ENCODE data around the gene LGR4. TPM values are rescaled to one million over a fixed set of nuclear protein-coding genes. Genes with fewer than 3 reads are reported as not detected.

The LGR4 gene
- total and polyA plus RNA-seq, 10 of the 15 experiments (the other 5 are each of a cell fraction or from before 2014, with no cell fraction given), result under 0.01 to 0.64 (median 0.04) TPM; not detected in 5

DNA sequence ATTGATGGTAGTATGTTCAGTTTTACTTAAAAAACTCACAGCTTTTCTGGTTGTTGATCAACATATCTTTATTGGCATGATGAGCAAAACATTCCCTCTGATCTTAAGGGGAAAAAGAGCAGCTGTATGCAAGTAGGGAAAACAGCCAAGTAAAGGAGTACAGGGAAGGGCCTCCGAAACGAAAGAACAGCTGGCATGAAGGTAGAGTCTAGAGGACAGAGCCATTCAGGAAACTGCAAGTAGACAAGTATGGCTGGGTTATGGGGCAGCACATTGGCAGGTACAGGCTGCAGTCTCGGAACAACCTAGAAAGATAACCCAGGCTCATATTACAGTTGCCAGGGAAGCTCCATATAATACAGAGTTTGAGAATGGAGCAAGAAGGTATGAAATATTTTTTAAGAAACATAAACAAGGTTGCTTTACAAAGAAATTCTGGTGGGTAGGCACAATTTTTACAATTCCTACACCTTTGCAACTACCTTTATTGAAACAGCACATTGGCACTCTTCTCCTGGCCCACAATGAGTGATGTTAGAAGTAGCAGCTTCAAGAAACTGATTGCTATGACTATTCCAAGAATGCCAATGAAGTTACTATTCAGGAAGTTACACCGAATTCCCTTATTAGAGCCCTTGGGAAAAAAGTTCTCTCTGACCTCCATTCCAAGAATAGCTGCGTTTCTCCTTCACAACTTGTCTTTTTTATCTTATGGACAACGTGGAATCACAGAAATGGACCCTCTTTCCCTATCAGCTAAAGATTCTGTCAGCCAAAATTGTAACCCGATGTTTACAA, 45.2 kb downstream of the LGR4 start:
- Histone ChIP-seq H3K4me2 (ENCODE audit: control insufficient read depth, insufficient read depth) (no peak overlapping the region), H2AFZ (ENCODE audit: control insufficient read depth, low read depth, low read length) (no peak overlapping the region), H3K4me1 (ENCODE audit: control insufficient read depth, insufficient read depth, low read length) (no peaks in the 10 kb centered on the region), H3K27me3 (replicated peaks in 1 of 2; ENCODE audit: control insufficient read depth in 2 of 2, insufficient read depth in 2 of 2, low read length in 1 of 2) (no peaks in the 10 kb centered on the region), H3K4me3 (no peak overlapping the region), H4K20me1 (ENCODE audit: control insufficient read depth, insufficient read depth) (no peaks in the 10 kb centered on the region), H3K79me2 (ENCODE audit: control insufficient read depth, insufficient read depth, low read length) (no peaks in the 10 kb centered on the region), H3K9me3 (replicated peaks; ENCODE audit: control insufficient read depth, insufficient read depth, low read length) (no peaks in the 10 kb centered on the region), H3K36me3 (ENCODE audit: control insufficient read depth in 2 of 2, insufficient read depth in 2 of 2, low read length in 1 of 2) (no peaks in the 10 kb centered on the region), H3K27ac (ENCODE audit: control insufficient read depth, insufficient read depth) (no peak overlapping the region), H3K9ac (ENCODE audit: control insufficient read depth, insufficient read depth, low read length) (no peak overlapping the region)
- CTCF ChIA-PET, result interaction anchor here (0.6 to 1.2 kb wide), 4 partner anchors 27 to 243 kb away, joined by 3 read pairs; no protein-coding TSS in a partner anchor
- SMC1A ChIA-PET (ENCODE audit: uncharacterized antibody, unreplicated experiment), result interaction anchor here (1.3 kb wide), 1 partner anchor 13 kb away, joined by 6 read pairs; no protein-coding TSS in a partner anchor
- RAD21 ChIA-PET (ENCODE audit: unreplicated experiment), result no interaction called here
- WGBS (ENCODE audit: insufficient coverage, insufficient replicate concordance, low lambda C conversion rate, missing lambda C conversion rate), result 35% methylated on average over 7 of the region's 7 CpGs
- TF ChIP-seq CHD4 (IDR thresholded peaks at IDR 0.05) (no peak), NR2C1 (IDR thresholded peaks at IDR 0.05) (no peak), MTA2 (IDR thresholded peaks at IDR 0.05; ENCODE audit: low read depth) (no peak), SIX5 (IDR thresholded peaks at IDR 0.05; ENCODE audit: low read depth, low read length, severe bottlenecking) (no peak), TCF3 (IDR thresholded peaks at IDR 0.05; ENCODE audit: borderline replicate concordance, insufficient read depth, low read depth, low read length) (no peak), PAX5 (IDR thresholded peaks at IDR 0.05; ENCODE audit: borderline replicate concordance, low read depth, low read length) (no peak), SMARCA5 (IDR thresholded peaks at IDR 0.05) (no peak), TARDBP (IDR thresholded peaks at IDR 0.05; ENCODE audit: borderline replicate concordance) (no peak), FOXK2 (IDR thresholded peaks at IDR 0.05) (no peak), FOS (IDR thresholded peaks at IDR 0.05; ENCODE audit: borderline replicate concordance, extremely low read depth, insufficient read length) (no peak), EP300 (IDR thresholded peaks at IDR 0.05; ENCODE audit: borderline replicate concordance in 1 of 2, control insufficient read depth in 1 of 2, low read depth in 2 of 2, low read length in 2 of 2) (no peak), ZSCAN29 (IDR thresholded peaks at IDR 0.05) (no peak)
- TF ChIP-seq, protein P1, sequence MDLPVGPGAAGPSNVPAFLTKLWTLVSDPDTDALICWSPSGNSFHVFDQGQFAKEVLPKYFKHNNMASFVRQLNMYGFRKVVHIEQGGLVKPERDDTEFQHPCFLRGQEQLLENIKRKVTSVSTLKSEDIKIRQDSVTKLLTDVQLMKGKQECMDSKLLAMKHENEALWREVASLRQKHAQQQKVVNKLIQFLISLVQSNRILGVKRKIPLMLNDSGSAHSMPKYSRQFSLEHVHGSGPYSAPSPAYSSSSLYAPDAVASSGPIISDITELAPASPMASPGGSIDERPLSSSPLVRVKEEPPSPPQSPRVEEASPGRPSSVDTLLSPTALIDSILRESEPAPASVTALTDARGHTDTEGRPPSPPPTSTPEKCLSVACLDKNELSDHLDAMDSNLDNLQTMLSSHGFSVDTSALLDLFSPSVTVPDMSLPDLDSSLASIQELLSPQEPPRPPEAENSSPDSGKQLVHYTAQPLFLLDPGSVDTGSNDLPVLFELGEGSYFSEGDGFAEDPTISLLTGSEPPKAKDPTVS (IDR thresholded peaks at IDR 0.05; ENCODE audit: low read depth, low read length), result no peak
- no peak for ATAC-seq
- intact Hi-C loops (cut with micrococcal nuclease; ENCODE audit: unreplicated experiment), result no loop called here
- DNase-seq (ENCODE audit: low read depth, low spot score), result no peak
- FAIRE-seq, result no peak
- in situ Hi-C loops (cut with MboI), result no loop called here
- BruUV-seq (replicated peaks), result no TSS peak
- POLR2A ChIA-PET, result no interaction called here

All from GM12878 (cell line).